Sigmoid colon (tissue), 7 donors: Measurements from ENCODE around the gene NHS. TPM values are rescaled to one million over a fixed set of nuclear protein-coding genes. Genes with fewer than 3 reads are reported as not detected.

ENCODE experiments used
- DNase-seq: peaks from one replicate; pipeline ENCODE4 v3.0.0-alpha.2; 2019
- H3K27ac ChIP-seq, 4 donors: fragments of 200-600 bp; sonication (generic); one replicate each; pipeline ENCODE4 v1.5.1; 2016 to 2019; ENCODE audit warnings: mild to moderate bottlenecking in 1 of 4
- H3K27me3 ChIP-seq, 3 donors: fragments of 200-600 bp; sonication (generic); one replicate each; pipeline ENCODE4 v1.5.1; 2019; ENCODE audit warnings: mild to moderate bottlenecking in 1 of 3
- H3K36me3 ChIP-seq, 4 donors: fragments of 200-600 bp; sonication (generic); one replicate each; pipeline ENCODE4 v1.5.1; 2016 to 2019
- H3K4me1 ChIP-seq, 4 donors: fragments of 200-600 bp; sonication (generic); one replicate each; pipeline ENCODE4 v1.5.1; 2017 to 2019
- H3K4me3 ChIP-seq, 4 donors: fragments of 200-600 bp; sonication (generic); one replicate each; pipeline ENCODE4 v1.5.1; 2017 to 2019; ENCODE audit warnings: mild to moderate bottlenecking in 2 of 4, moderate library complexity in 1 of 4
- H3K9me3 ChIP-seq, 4 donors: fragments of 200-600 bp in 3 of 4; sonication (generic) in 3 of 4; one replicate each; pipeline versions ENCODE4 v1.5.1 to v1.6.1; 2013 to 2019
- CTCF ChIP-seq, 4 experiments: fragments of 450-650 bp in 3 of 4; fragments of 200-600 bp in 1 of 4; IDR thresholded peaks; one replicate each; pipeline ENCODE4 v1.5.1; 2016 to 2019; ENCODE audit warnings: antibody characterized with exemption in 4 of 4, mild to moderate bottlenecking in 3 of 4, moderate library complexity in 2 of 4
- EP300 ChIP-seq, 4 donors: sonication (generic); formaldehyde crosslinking; IDR thresholded peaks; one replicate each; pipeline ENCODE4 v1.6.1; 2017; ENCODE audit warnings: antibody characterized with exemption in 4 of 4
- POLR2A ChIP-seq, 2 donors: fragments of 450-650 bp; IDR thresholded peaks; one replicate each; pipeline ENCODE4 v1.6.1; 2016; ENCODE audit warnings: antibody characterized with exemption in 2 of 2, mild to moderate bottlenecking in 2 of 2, moderate library complexity in 2 of 2
- POLR2AphosphoS5 ChIP-seq, 4 donors: sonication (generic); formaldehyde crosslinking; IDR thresholded peaks; one replicate each; pipeline ENCODE4 v1.6.1; 2017; ENCODE audit warnings: antibody characterized with exemption in 4 of 4
- WGBS, 2 donors: extraction: QIAGEN DNeasy Blood & Tissue Kit; methylation state at CpG; one replicate each; pipeline ENCODE4 v1.1.7; 2013; 5-methylcytosine and 5-hydroxymethylcytosine counted together
- intact Hi-C: fragments of 100-400 bp; cut with DNase I; formaldehyde crosslinking; loops from one replicate; pipeline ENCODE4 v1.15.1; 2023
- polyA plus RNA-seq, 3 donors: library from polyadenylated mRNA; stranded (reverse); fragments of 200-250 nt; gene quantifications; one replicate each; pipeline ENCODE4 v1.2.3, GENCODE V29; 2013
- total RNA-seq, 4 donors: library from RNA; depleted of rRNA; stranded (reverse); fragments of >200 nt; gene quantifications; one replicate each; pipeline ENCODE4 v1.1.0, GENCODE V29; 2016
- donor health status: healthy with polysubstance abuse.
- donor health status: Bipolar disorder and iron deficiency.
- donor health status: healthy.

The NHS gene
- total and polyA plus RNA-seq, 7 donors: under 0.01 to 22.7 (median 9.3) TPM

GRCh38 chrX:17644001-17644400, 269.0 kb downstream of the NHS start:
- TF ChIP-seq POLR2AphosphoS5 (IDR thresholded peaks at IDR 0.05) (no peak), POLR2A (IDR thresholded peaks at IDR 0.05) (no peak), CTCF (IDR thresholded peaks at IDR 0.05) (no peak), EP300 (IDR thresholded peaks at IDR 0.05) (no peak)
- Histone ChIP-seq H3K4me1 (peaks cover 0 to 2% (median 0%) of the 10 kb centered on the region in 4 donors), H3K4me3 (no peak overlapping the region), H3K27ac (no peak overlapping the region), H3K9me3 (no peaks in the 10 kb centered on the region), H3K27me3 (peaks cover 0 to 2% (median 0%) of the 10 kb centered on the region in 3 donors), H3K36me3 (no peaks in the 10 kb centered on the region)
- intact Hi-C loops: no loop called here
- 89 to 93% methylated on average over 1 of the region's 1 CpG for WGBS, 2 donors
- DNase-seq: no peak

GRCh38 chrX:17654116-17654515, 279.1 kb downstream of the NHS start:
- no peak for TF ChIP-seq POLR2AphosphoS5 (IDR thresholded peaks at IDR 0.05)
- no peak for TF ChIP-seq CTCF (IDR thresholded peaks at IDR 0.05)
- no peak for TF ChIP-seq POLR2A (IDR thresholded peaks at IDR 0.05)
- TF ChIP-seq EP300 (IDR thresholded peaks at IDR 0.05): no peak
- Histone ChIP-seq H3K27ac (no peak overlapping the region), H3K4me1 (peaks cover 0 to 18% (median 6%) of the 10 kb centered on the region in 4 donors), H3K27me3 (peaks cover 0 to 5% (median 0%) of the 10 kb centered on the region in 3 donors), H3K36me3 (no peaks in the 10 kb centered on the region), H3K4me3 (no peak overlapping the region), H3K9me3 (no peaks in the 10 kb centered on the region)
- WGBS, 2 donors: 57 to 73% methylated on average over 3 of the region's 3 CpGs
- DNase-seq: no peak
- intact Hi-C loops: no loop called here

- H3K36me3 ChIP-seq: no peaks in the 10 kb centered on the region
- no peak overlapping the region for H3K27ac ChIP-seq
- intact Hi-C loops: no loop called here
- DNase-seq: no peak
- no peaks in the 10 kb centered on the region for H3K9me3 ChIP-seq
- TF ChIP-seq POLR2AphosphoS5 (IDR thresholded peaks at IDR 0.05) (no peak), EP300 (IDR thresholded peaks at IDR 0.05) (no peak), CTCF (IDR thresholded peaks at IDR 0.05) (no peak), POLR2A (IDR thresholded peaks at IDR 0.05) (no peak)
- H3K4me1 ChIP-seq: peaks cover 0 to 18% (median 6%) of the 10 kb centered on the region in 4 donors
- peak overlapping the region in 3 of 4 donors; percentile 20 to 36 (median 30) for H3K4me3 ChIP-seq
- WGBS, 2 donors: 25 to 76% methylated on average over 48 of the region's 48 CpGs
- H3K27me3 ChIP-seq: peaks cover 0 to 5% (median 0%) of the 10 kb centered on the region in 3 donors
These were observed 280.4 kb downstream of the NHS start for GRCh38 chrX:17655211-17656034.

- TF ChIP-seq EP300 (IDR thresholded peaks at IDR 0.05) (no peak), CTCF (IDR thresholded peaks at IDR 0.05) (no peak), POLR2A (IDR thresholded peaks at IDR 0.05) (no peak)
- Histone ChIP-seq H3K27me3 (peaks cover 0 to 5% (median 0%) of the 10 kb centered on the region in 3 donors), H3K36me3 (no peaks in the 10 kb centered on the region), H3K4me3 (peak overlapping the region in 2 of 4 donors; percentile 30 to 36), H3K4me1 (peaks cover 0 to 18% (median 6%) of the 10 kb centered on the region in 4 donors), H3K27ac (no peak overlapping the region), H3K9me3 (no peaks in the 10 kb centered on the region)
- DNase-seq: no peak
- intact Hi-C loops: no loop called here
- 29 to 79% methylated on average over 36 of the region's 36 CpGs for WGBS, 2 donors
These were observed 281.0 kb downstream of the NHS start for GRCh38 chrX:17656035-17656418.
